Stimulated activated CD8-positive, alpha-beta memory T cell treated with anti-CD3 and anti-CD28 coated beads, Interleukin-4, amount 100 ng/mL, for 24 hours (primary cell): ENCODE results near the gene TIMP4.
A peak's percentile ranks its signal among the peaks of the same experiment; 100 is the strongest.

Source experiments
- DNase-seq: peaks from one replicate; pipeline ENCODE4 v3.0.0-alpha.2; 2020; ENCODE audit warnings: low read depth

The TIMP4 gene

GRCh38 chr3:12158387-12159226 lies at the start of gene TIMP4:
Gene TIMP4, minus strand, starts transcription at chr3:12158912. Its CDS starts 72 bp downstream, at chr3:12158840.
- no peak for DNase-seq

- no peak for DNase-seq
These were observed 46.5 kb upstream of the TIMP4 start for GRCh38 chr3:12205171-12205570.

- no peak for DNase-seq
These were observed 43.1 kb upstream of the TIMP4 start for GRCh38 chr3:12201813-12202212.

GRCh38 chr3:12198301-12198700 lies 39.6 kb upstream of the TIMP4 start:
- no peak for DNase-seq

GRCh38 chr3:12197475-12197874 lies 38.8 kb upstream of the TIMP4 start:
- no peak for DNase-seq

GRCh38 chr3:12196684-12197083 lies 38.0 kb upstream of the TIMP4 start:
- no peak for DNase-seq

- no peak for DNase-seq
These were observed 36.5 kb upstream of the TIMP4 start for GRCh38 chr3:12195231-12195630.

GRCh38 chr3:12194669-12195161 lies 36.0 kb upstream of the TIMP4 start:
- DNase-seq: peak; percentile 24

GRCh38 chr3:12194209-12194608 lies 35.5 kb upstream of the TIMP4 start:
- no peak for DNase-seq

GRCh38 chr3:12193485-12194165 lies 34.9 kb upstream of the TIMP4 start:
- peak; percentile 17 for DNase-seq

- DNase-seq: no peak
These were observed 34.2 kb upstream of the TIMP4 start for GRCh38 chr3:12192655-12193484.

- DNase-seq: no peak
These were observed 33.5 kb upstream of the TIMP4 start for GRCh38 chr3:12192173-12192572.

GRCh38 chr3:12191559-12191958 lies 32.8 kb upstream of the TIMP4 start:
- no peak for DNase-seq

- no peak for DNase-seq
These were observed 32.1 kb upstream of the TIMP4 start for GRCh38 chr3:12190832-12191231.

GRCh38 chr3:12190221-12190807 lies 31.6 kb upstream of the TIMP4 start:
- DNase-seq: no peak

- no peak for DNase-seq
These were observed 30.1 kb upstream of the TIMP4 start for GRCh38 chr3:12188681-12189287.

GRCh38 chr3:12188328-12188648 lies 29.6 kb upstream of the TIMP4 start:
- DNase-seq: no peak

- peak; percentile 59 for DNase-seq
These were observed 29.0 kb upstream of the TIMP4 start for GRCh38 chr3:12187448-12188327.

GRCh38 chr3:12186515-12187286 lies 28.0 kb upstream of the TIMP4 start:
- DNase-seq: no peak

GRCh38 chr3:12186046-12186445 lies 27.3 kb upstream of the TIMP4 start:
- no peak for DNase-seq
